HCT116 (cell line): ENCODE results near the gene MAP3K9. TPM values are rescaled to one million over a fixed set of nuclear protein-coding genes. Genes with fewer than 3 reads are reported as not detected.

Experiments
- ATAC-seq: fragments of 200-7000 bp; cut with Tn5 transposase; 2 replicates; pipeline ENCODE4 v1.9.1; 2020; ENCODE audit warnings: mild to moderate bottlenecking, moderate library complexity
- BruUV-seq: library from RNA; stranded (reverse); fragments of 400-500 nt; replicated peaks from 2 replicates; lab custom pipeline; 2021; lab: Mats Ljungman, UMichigan
- CTCF ChIA-PET: fragments of 300-600 bp; sonication (Branson Sonifier 250); formaldehyde crosslinking; loops from one replicate; lab custom pipeline; 2021; ENCODE audit warnings: antibody characterized with exemption; lab: Charles Lee
- POLR2A ChIA-PET: fragments of 300-600, 350-600 bp; sonication (Branson Sonifier 250); formaldehyde crosslinking; loops from one replicate; lab custom pipeline; 2021; ENCODE audit warnings: antibody characterized with exemption; lab: Charles Lee
- RAD21 ChIA-PET, 2 experiments: fragments of 300-600 bp; sonication (Branson Sonifier 250); formaldehyde crosslinking; loops; one replicate each; lab custom pipeline; 2023; ENCODE audit warnings: low total read pairs in 2 of 2; ENCODE audit not compliant: uncharacterized antibody in 2 of 2, unreplicated experiment in 2 of 2, low non-redundant PET in 1 of 2; lab: Charles Lee
- DNase-seq: peaks from one replicate; pipeline ENCODE4 v3.0.0-alpha.2; 2010; ENCODE audit warnings: low read depth, low spot score
- H2AFZ ChIP-seq: fragments of 200-600 bp; shearing (Covaris generic), sonication (generic); 2 replicates; pipeline ENCODE4 v1.6.1; 2017; ENCODE audit warnings: low read depth, mixed run types, mixed read lengths, antibody characterized with exemption, low read length; ENCODE audit not compliant: poor library complexity, severe bottlenecking
- H3K27ac ChIP-seq: 2 replicates; pipeline ENCODE4 v1.5.1; 2012; ENCODE audit warnings: low read depth, low read length
- H3K27me3 ChIP-seq: fragments of 200-600 bp; sonication (generic); 2 replicates; pipeline ENCODE4 v1.6.1; 2016; ENCODE audit warnings: mixed run types, low read length, mixed read lengths; ENCODE audit not compliant: insufficient read depth
- H3K36me3 ChIP-seq, 2 experiments: fragments of 200-500 bp in 1 of 2; fragments of 200-600 bp in 1 of 2; sonication (Bioruptor generic) in 1 of 2; sonication (generic) in 1 of 2; 2 replicates each; pipeline versions ENCODE4 v1.5.1 to v1.6.1; 2014 to 2016; ENCODE audit warnings: low read length in 2 of 2, inconsistent platforms in 1 of 2, mixed read lengths in 1 of 2, mixed run types in 1 of 2; ENCODE audit not compliant: insufficient read depth in 2 of 2, control insufficient read depth in 1 of 2
- H3K4me1 ChIP-seq, 2 experiments: fragments of 200-600 bp in 1 of 2; sonication (generic) in 1 of 2; 2 replicates each; pipeline versions ENCODE4 v1.5.1 to v1.6.1; 2012 to 2017; ENCODE audit warnings: low read length in 2 of 2, inconsistent platforms in 1 of 2, mild to moderate bottlenecking in 1 of 2, mixed read lengths in 1 of 2, mixed run types in 1 of 2, moderate library complexity in 1 of 2; ENCODE audit not compliant: insufficient read depth in 2 of 2, control insufficient read depth in 1 of 2
- H3K4me2 ChIP-seq: fragments of 200-600 bp; sonication (generic); 2 replicates; pipeline ENCODE4 v1.6.1; 2017; ENCODE audit warnings: mixed run types, low read length, mixed read lengths
- H3K4me3 ChIP-seq, 2 experiments: fragments of 200-600 bp in 1 of 2; sonication (generic) in 1 of 2; replicated peaks in 1 of 2; 2 replicates each; pipeline ENCODE4 v1.5.1; 2011 to 2016; ENCODE audit warnings: low read length in 2 of 2, control low read depth in 1 of 2, low read depth in 1 of 2, mild to moderate bottlenecking in 1 of 2, mixed read lengths in 1 of 2, mixed run types in 1 of 2
- H3K79me2 ChIP-seq: fragments of 200-600 bp; sonication (generic); 2 replicates; pipeline ENCODE4 v1.6.1; 2017; ENCODE audit warnings: mild to moderate bottlenecking, mixed run types, low read length, moderate library complexity, mixed read lengths; ENCODE audit not compliant: insufficient read depth
- H3K9ac ChIP-seq: fragments of 200-600 bp; sonication (generic); 2 replicates; pipeline ENCODE4 v1.6.1; 2016; ENCODE audit warnings: low read length, mixed read lengths
- H3K9me2 ChIP-seq: fragments of 200-600 bp; sonication (generic), shearing (Covaris generic); 2 replicates; pipeline ENCODE4 v1.6.1; 2017; ENCODE audit warnings: mixed run types, mild to moderate bottlenecking, moderate library complexity; ENCODE audit not compliant: insufficient read depth
- H3K9me3 ChIP-seq, 2 experiments: fragments of 200-500 bp in 1 of 2; fragments of 200-600 bp in 1 of 2; sonication (Bioruptor generic) in 1 of 2; sonication (generic) in 1 of 2; 2 replicates each; pipeline ENCODE4 v1.6.1; 2014 to 2017; ENCODE audit warnings: low read length in 2 of 2, mixed read lengths in 2 of 2, inconsistent platforms in 1 of 2, low read depth in 1 of 2, mild to moderate bottlenecking in 1 of 2, mixed run types in 1 of 2, moderate library complexity in 1 of 2; ENCODE audit not compliant: control insufficient read depth in 1 of 2, insufficient read depth in 1 of 2
- H4K20me1 ChIP-seq: fragments of 200-600 bp; sonication (generic), shearing (Covaris generic); 2 replicates; pipeline ENCODE4 v1.6.1; 2017; ENCODE audit warnings: mixed run types, mild to moderate bottlenecking, moderate library complexity; ENCODE audit not compliant: insufficient read depth
- CEBPB ChIP-seq: IDR thresholded peaks from 2 replicates; pipeline ENCODE4 v1.6.1; 2012; ENCODE audit warnings: low read depth
- EZH2 ChIP-seq: fragments of 200-600 bp; sonication (generic); IDR thresholded peaks from 2 replicates; pipeline ENCODE4 v1.6.1; 2017; ENCODE audit warnings: antibody characterized with exemption, mixed run types
- EZH2phosphoT487 ChIP-seq: fragments of 200-600 bp; IDR thresholded peaks from 2 replicates; pipeline ENCODE4 v1.6.1; 2018; ENCODE audit warnings: antibody characterized with exemption, borderline replicate concordance
- FOSL1 ChIP-seq: IDR thresholded peaks from 2 replicates; pipeline ENCODE4 v1.6.1; 2012; ENCODE audit warnings: low read depth
- JUND ChIP-seq: IDR thresholded peaks from 2 replicates; pipeline ENCODE4 v1.6.1; 2012
- POLR2A ChIP-seq: IDR thresholded peaks from 2 replicates; pipeline ENCODE4 v1.7.0; 2011; ENCODE audit warnings: borderline replicate concordance; ENCODE audit not compliant: insufficient read depth, insufficient read length; ENCODE audit errors: extremely low read depth
- POLR2AphosphoS5 ChIP-seq: IDR thresholded peaks from 2 replicates; pipeline ENCODE4 v1.6.1; 2011; ENCODE audit warnings: mild to moderate bottlenecking, low read depth, low read length, moderate library complexity
- RAD21 ChIP-seq: IDR thresholded peaks from 2 replicates; pipeline ENCODE4 v1.6.1; 2012; ENCODE audit warnings: low read depth, mild to moderate bottlenecking
- SP1 ChIP-seq: IDR thresholded peaks from 2 replicates; pipeline ENCODE4 v1.6.1; 2012; ENCODE audit warnings: low read depth
- TCF7L2 ChIP-seq: IDR thresholded peaks from 2 replicates; pipeline ENCODE4 v1.7.0; 2011; ENCODE audit warnings: borderline replicate concordance, inconsistent platforms; ENCODE audit not compliant: insufficient read depth, insufficient read length; ENCODE audit errors: extremely low read depth
- YY1 ChIP-seq: IDR thresholded peaks from 2 replicates; pipeline ENCODE4 v1.6.1; 2011; ENCODE audit warnings: low read length, low read depth, moderate library complexity, mild to moderate bottlenecking; ENCODE audit not compliant: insufficient replicate concordance; ENCODE audit errors: extremely low read depth
- ZFX ChIP-seq: fragments of 450-650 bp; IDR thresholded peaks from 2 replicates; pipeline ENCODE4 v1.6.1; 2017
- ZNF274 ChIP-seq: fragments of 200-500 bp; sonication (Bioruptor generic); IDR thresholded peaks from 2 replicates; pipeline ENCODE4 v1.6.1; 2014; ENCODE audit warnings: mild to moderate bottlenecking, low read depth, low read length, inconsistent platforms
- intact Hi-C: fragments of 100-400 bp; cut with micrococcal nuclease; formaldehyde crosslinking; loops from 2 replicates; pipeline ENCODE4 v1.10.0; 2022
- total RNA-seq: library from RNA; stranded (reverse); gene quantifications from one replicate; pipeline ENCODE4 v1.2.1, GENCODE V29; 2021; ENCODE audit not compliant: unreplicated experiment
- TF ChIP-seq, protein P1 (sequence below), 3 experiments: fragments of 200-600 bp in 1 of 3; sonication (generic) in 1 of 3; IDR thresholded peaks in 2 of 3; conservative IDR thresholded peaks in 1 of 3; 2 replicates each; pipeline ENCODE4 v1.5.1; 2012 to 2017; ENCODE audit warnings: low read depth in 2 of 3, low read length in 2 of 3, antibody characterized with exemption in 1 of 3, borderline replicate concordance in 1 of 3, control low read depth in 1 of 3, mild to moderate bottlenecking in 1 of 3, mixed read lengths in 1 of 3, mixed run types in 1 of 3, moderate library complexity in 1 of 3; ENCODE audit not compliant: insufficient read depth in 1 of 3
- TF ChIP-seq, protein P2 (sequence below): IDR thresholded peaks from 2 replicates; pipeline ENCODE4 v1.6.1; 2011; ENCODE audit warnings: mild to moderate bottlenecking, low read length, moderate library complexity; ENCODE audit not compliant: insufficient replicate concordance; ENCODE audit errors: extremely low read depth

MAP3K9 gene
- total RNA-seq, 1 experiment from 2014 or later, result 11.7 TPM

- ChIA-PET RAD21 (no interaction called here), CTCF (no interaction called here), POLR2A (no interaction called here)
- DNase-seq (no peak), ATAC-seq (no peak)
- Histone ChIP-seq H3K9me3 (no peaks in the 10 kb centered on the region), H3K27me3 (no peaks in the 10 kb centered on the region), H3K36me3 (peaks cover 5 to 9% of the 10 kb centered on the region in 2 experiments; a peak in 3 of 4 replicates), H3K4me2 (no peak overlapping the region), H4K20me1 (no peaks in the 10 kb centered on the region), H3K4me1 (0 out of 4 replicates have a peak, but pooled peaks cover 0 to 2% of the 10 kb centered on the region in 2 experiments), H3K27ac (no peak overlapping the region), H3K4me3 (no peak overlapping the region), H3K9ac (no peak overlapping the region), H3K79me2 (peaks cover 69% of the 10 kb centered on the region), H3K9me2 (no peaks in the 10 kb centered on the region), H2AFZ (no peak overlapping the region)
- TF ChIP-seq POLR2AphosphoS5 (no peak), JUND (no peak), EZH2 (no peak)
- intact Hi-C loops, result no loop called here
- BruUV-seq, result no TSS peak
Observed at GRCh38 chr14:70801836-70802235, 7.5 kb downstream of the MAP3K9 start.

DNA sequence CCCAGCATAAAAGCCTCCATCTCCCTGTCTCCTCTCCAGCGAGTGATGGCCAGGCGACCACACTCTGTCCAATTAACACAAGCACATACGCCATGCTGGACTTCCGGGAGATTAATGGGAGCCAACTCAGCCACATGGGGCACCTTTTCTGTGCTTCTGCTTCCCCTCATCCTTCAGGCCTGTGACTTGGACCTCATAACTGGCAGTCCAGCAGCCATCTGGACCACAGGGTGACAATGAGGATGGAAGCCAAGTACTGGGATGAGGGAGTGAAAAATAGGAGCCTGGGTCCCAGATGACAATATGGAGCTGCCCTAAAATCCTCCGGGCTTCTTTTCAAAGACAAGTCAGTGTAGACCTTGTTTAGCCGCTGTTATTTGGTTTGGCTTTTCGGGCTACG lies 12.8 kb downstream of the MAP3K9 start:
- no peak overlapping the region for H3K9ac ChIP-seq
- ChIA-PET POLR2A (interaction anchor here (0.6 kb wide), 1 partner anchor 13 kb away, joined by 3 read pairs; the partner anchor contains the start of gene MAP3K9), RAD21 (no interaction called here), CTCF (no interaction called here)
- no peaks in the 10 kb centered on the region for H4K20me1 ChIP-seq
- H3K27ac ChIP-seq, result no peak overlapping the region
- DNase-seq (no peak), ATAC-seq (no peak)
- no peak for TF ChIP-seq POLR2AphosphoS5
- TF ChIP-seq, protein P1, sequence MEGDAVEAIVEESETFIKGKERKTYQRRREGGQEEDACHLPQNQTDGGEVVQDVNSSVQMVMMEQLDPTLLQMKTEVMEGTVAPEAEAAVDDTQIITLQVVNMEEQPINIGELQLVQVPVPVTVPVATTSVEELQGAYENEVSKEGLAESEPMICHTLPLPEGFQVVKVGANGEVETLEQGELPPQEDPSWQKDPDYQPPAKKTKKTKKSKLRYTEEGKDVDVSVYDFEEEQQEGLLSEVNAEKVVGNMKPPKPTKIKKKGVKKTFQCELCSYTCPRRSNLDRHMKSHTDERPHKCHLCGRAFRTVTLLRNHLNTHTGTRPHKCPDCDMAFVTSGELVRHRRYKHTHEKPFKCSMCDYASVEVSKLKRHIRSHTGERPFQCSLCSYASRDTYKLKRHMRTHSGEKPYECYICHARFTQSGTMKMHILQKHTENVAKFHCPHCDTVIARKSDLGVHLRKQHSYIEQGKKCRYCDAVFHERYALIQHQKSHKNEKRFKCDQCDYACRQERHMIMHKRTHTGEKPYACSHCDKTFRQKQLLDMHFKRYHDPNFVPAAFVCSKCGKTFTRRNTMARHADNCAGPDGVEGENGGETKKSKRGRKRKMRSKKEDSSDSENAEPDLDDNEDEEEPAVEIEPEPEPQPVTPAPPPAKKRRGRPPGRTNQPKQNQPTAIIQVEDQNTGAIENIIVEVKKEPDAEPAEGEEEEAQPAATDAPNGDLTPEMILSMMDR (IDR thresholded peaks at IDR 0.05 in 2 of 3, conservative IDR thresholded peaks at IDR 0.05 in 1 of 3; ENCODE audit: borderline replicate concordance in 1 of 3, insufficient read depth in 1 of 3, low read depth in 2 of 3, low read length in 2 of 3), result no peak
- no peak for TF ChIP-seq YY1
- TF ChIP-seq EZH2, result no peak
- no peak for TF ChIP-seq JUND
- TF ChIP-seq FOSL1, result no peak
- no peak for TF ChIP-seq EZH2phosphoT487
- TF ChIP-seq TCF7L2, result no peak
- TF ChIP-seq ZFX, result no peak
- TF ChIP-seq POLR2A, result no peak
- no peak for TF ChIP-seq CEBPB
- TF ChIP-seq, protein P2, sequence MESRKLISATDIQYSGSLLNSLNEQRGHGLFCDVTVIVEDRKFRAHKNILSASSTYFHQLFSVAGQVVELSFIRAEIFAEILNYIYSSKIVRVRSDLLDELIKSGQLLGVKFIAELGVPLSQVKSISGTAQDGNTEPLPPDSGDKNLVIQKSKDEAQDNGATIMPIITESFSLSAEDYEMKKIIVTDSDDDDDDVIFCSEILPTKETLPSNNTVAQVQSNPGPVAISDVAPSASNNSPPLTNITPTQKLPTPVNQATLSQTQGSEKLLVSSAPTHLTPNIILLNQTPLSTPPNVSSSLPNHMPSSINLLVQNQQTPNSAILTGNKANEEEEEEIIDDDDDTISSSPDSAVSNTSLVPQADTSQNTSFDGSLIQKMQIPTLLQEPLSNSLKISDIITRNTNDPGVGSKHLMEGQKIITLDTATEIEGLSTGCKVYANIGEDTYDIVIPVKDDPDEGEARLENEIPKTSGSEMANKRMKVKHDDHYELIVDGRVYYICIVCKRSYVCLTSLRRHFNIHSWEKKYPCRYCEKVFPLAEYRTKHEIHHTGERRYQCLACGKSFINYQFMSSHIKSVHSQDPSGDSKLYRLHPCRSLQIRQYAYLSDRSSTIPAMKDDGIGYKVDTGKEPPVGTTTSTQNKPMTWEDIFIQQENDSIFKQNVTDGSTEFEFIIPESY, result no peak
- no peak for TF ChIP-seq RAD21
- TF ChIP-seq ZNF274, result no peak
- TF ChIP-seq SP1, result no peak
- no peak overlapping the region for H2AFZ ChIP-seq
- H3K4me1 ChIP-seq, result no peaks in the 10 kb centered on the region
- H3K4me2 ChIP-seq, result no peak overlapping the region
- no TSS peak for BruUV-seq
- no peak overlapping the region for H3K4me3 ChIP-seq
- no peaks in the 10 kb centered on the region for H3K9me2 ChIP-seq
- no peaks in the 10 kb centered on the region for H3K27me3 ChIP-seq
- peaks cover 50% of the 10 kb centered on the region for H3K79me2 ChIP-seq
- H3K9me3 ChIP-seq, result no peaks in the 10 kb centered on the region
- intact Hi-C loops, result no loop called here
- peaks cover 7 to 8% of the 10 kb centered on the region in 2 experiments for H3K36me3 ChIP-seq
